ENCODE measurements around the gene PTGER1. TPM values are rescaled to one million over a fixed set of nuclear protein-coding genes. Genes with fewer than 3 reads are reported as not detected.

Gene PTGER1
- total RNA-seq, 2 experiments from 2014 or later, result 0.19 to 0.27 TPM

DNA sequence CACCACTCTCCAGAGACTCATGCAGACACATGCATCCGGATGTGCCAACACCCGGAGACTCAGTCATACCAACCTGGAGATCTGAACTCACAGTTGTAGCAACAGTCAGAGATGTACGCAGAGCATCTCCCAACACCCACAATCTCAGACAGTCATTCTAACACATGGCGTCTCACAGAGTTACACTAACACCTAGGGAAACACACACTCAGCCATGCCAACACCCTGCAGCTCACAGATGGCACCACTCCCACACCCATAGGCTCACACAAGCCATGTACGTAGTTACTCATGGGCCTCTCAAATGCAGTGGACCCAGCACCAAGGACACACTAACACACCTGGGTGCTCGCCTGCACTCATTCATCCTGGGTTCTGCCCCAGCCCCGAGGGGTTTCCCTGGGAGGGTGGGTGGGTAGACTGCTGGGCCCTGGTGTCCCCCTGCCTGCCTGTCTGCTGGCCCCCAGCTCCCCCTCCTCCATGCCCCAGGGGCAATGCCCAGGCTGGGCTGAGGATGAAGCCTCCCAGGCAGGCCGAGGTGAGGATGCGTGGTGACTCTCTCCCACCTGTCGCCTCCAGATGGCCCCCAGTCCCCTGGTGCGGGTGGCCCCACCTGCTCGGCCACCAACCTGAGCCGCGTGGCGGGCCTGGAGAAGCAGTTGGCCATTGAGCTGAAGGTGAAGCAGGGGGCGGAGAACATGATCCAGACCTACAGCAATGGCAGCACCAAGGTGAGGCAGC lies 32.1 kb downstream of the PTGER1 start:
- no peak for DNase-seq
- peaks cover 55% of the 10 kb centered on the region for H3K36me3 Mint-ChIP-seq (ENCODE audit: low read depth)
- ChIA-PET CTCF (interaction anchor here (0.8 kb wide), 1 partner anchor 23 kb away, joined by 3 read pairs; no protein-coding TSS in a partner anchor), POLR2A (no interaction called here)
- no peak overlapping the region for H3K27ac Mint-ChIP-seq
- H3K27me3 Mint-ChIP-seq, result no peaks in the 10 kb centered on the region
- H3K4me3 Mint-ChIP-seq, result no peak overlapping the region
- H3K9me3 Mint-ChIP-seq, result no peaks in the 10 kb centered on the region
- H3K4me1 Mint-ChIP-seq, result peaks cover 33% of the 10 kb centered on the region

DNA sequence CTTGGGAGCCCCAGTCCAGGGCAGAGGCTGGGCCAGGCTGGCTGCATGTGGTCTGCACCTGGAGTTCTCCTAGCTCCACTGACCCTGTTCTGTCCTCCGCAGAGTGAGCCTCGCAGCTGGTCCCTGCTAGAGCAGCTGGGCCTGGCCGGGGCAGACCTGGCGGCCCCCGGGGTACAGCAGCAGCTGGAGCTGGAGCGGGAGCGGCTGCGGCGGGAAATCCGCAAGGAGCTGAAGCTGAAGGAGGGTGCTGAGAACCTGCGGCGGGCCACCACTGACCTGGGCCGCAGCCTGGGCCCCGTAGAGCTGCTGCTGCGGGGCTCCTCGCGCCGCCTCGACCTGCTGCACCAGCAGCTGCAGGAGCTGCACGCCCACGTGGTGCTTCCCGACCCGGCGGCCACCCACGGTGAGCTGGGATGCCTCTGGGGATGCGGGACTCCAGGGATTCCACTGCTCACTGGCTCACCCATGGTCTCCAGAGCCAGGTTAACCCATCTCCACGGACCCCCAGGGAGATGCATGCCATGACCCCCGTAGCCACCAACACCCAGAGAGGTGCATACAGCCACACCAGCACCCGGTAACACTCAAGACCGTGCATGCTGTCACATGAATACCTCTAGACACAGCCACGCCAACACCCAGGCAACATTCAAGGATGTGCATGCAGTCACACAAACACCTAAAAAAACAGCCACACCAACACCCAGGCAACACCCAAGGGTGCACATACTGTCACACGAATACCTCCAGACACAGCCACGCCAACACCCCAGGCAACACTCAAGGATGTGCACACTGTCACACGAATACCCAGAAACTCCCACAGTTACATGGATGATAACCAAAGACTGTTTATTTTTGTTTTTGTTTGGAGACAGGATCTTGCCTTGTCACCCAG lies 33.9 kb downstream of the PTGER1 start:
- ChIA-PET CTCF (interaction anchor here (0.8 to 1.4 kb wide), 3 partner anchors 17 to 45 kb away, joined by 3 to 4 read pairs (median 4); no protein-coding TSS in a partner anchor), POLR2A (no interaction called here)
- Mint-ChIP-seq H3K27me3 (no peaks in the 10 kb centered on the region), H3K4me1 (peaks cover 41% of the 10 kb centered on the region), H3K4me3 (peak overlapping the region; percentile 92), H3K27ac (peak overlapping the region; percentile 79), H3K9me3 (no peaks in the 10 kb centered on the region), H3K36me3 (ENCODE audit: low read depth) (peaks cover 45% of the 10 kb centered on the region)
- no peak for DNase-seq

DNA sequence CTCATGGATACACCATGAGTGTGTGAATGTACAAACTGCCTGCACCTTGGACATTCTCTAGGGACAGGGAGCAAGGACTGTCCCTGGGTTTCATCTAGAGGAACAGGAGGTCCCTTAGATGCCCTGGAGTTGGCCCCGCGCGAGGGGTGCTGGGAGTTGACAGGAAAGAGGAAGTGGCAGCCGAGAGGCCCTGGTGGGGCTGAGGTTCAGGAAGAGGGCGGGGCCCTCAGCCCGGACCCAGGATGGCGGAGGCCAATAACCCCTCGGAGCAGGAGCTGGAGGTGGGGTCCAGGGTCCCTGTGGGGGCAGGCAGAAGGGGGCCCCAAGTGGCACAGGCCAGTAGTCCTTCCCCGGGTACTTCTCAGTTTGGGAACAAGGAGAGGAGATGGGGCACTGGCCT lies 35.1 kb downstream of the PTGER1 start:
- peak overlapping the region; percentile 92 for H3K4me3 Mint-ChIP-seq
- peaks cover 44% of the 10 kb centered on the region for H3K4me1 Mint-ChIP-seq
- DNase-seq, result peak; percentile 87
- H3K27ac Mint-ChIP-seq, result peak overlapping the region; percentile 80
- ChIA-PET POLR2A (no interaction called here), CTCF (interaction anchor here (1.4 kb wide), 1 partner anchor 16 kb away, joined by 3 read pairs; no protein-coding TSS in a partner anchor)
- H3K36me3 Mint-ChIP-seq (ENCODE audit: low read depth), result peaks cover 40% of the 10 kb centered on the region
- no peaks in the 10 kb centered on the region for H3K9me3 Mint-ChIP-seq
- H3K27me3 Mint-ChIP-seq, result no peaks in the 10 kb centered on the region

DNA sequence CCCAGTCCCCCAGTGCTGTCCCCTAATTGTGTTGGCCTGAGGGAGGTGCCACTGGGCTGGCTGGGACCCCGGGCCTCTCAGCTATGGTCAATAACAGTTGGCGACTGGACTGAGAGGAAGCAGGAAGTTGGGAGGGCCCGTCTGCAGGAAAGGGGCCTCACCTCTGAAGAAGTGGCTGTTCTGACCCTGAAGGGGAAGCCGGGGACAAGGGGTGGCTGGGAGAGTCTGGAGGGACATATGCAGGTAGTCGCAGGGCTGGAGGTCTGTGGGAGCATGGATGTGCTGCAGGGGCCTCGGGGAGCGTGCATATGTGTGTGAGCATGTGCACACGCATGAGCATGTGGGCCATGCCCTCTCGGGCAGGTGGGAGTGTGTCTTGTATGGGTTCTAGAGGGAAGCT lies 36.1 kb downstream of the PTGER1 start:
- DNase-seq, result no peak
- ChIA-PET CTCF (interaction anchor here (0.6 to 2.4 kb wide), 6 partner anchors 32 to 530 kb away, joined by 3 to 7 read pairs (median 4); partner anchors contain the start of gene ASF1B), POLR2A (no interaction called here)
- H3K27ac Mint-ChIP-seq, result peak overlapping the region; percentile 19
- H3K4me1 Mint-ChIP-seq, result peaks cover 53% of the 10 kb centered on the region
- H3K4me3 Mint-ChIP-seq, result peak overlapping the region; percentile 25
- H3K9me3 Mint-ChIP-seq, result no peaks in the 10 kb centered on the region
- peaks cover 33% of the 10 kb centered on the region for H3K36me3 Mint-ChIP-seq (ENCODE audit: low read depth)
- no peaks in the 10 kb centered on the region for H3K27me3 Mint-ChIP-seq

DNA sequence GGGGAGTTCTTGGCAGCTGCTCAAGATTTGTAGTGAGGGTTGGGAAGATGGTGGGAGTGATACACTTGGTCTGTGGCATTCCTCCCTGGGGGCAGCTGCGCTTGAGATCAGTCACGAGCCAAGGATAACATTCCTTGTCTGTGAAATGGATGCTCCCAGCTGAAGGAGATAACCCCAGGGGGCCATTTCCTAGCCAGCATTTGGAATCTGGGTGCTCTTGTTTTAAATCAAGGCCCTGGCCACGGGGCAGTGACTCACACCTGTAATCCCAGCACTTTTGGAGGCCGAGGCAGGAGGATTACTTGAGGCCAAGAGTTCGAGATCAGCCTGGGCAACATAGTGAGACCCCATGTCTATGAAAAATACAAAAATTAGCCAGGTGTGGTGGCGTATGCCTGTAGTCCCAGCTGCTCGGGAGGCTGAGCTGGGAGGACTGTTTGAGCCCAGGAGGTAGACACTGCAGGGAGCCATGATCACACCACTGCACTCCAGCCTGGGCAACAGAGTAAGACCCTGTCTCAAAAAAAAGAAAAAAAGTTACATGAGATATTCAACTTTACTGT lies 37.5 kb downstream of the PTGER1 start:
- Mint-ChIP-seq H3K27me3 (no peaks in the 10 kb centered on the region), H3K36me3 (ENCODE audit: low read depth) (peaks cover 21% of the 10 kb centered on the region), H3K4me1 (peaks cover 54% of the 10 kb centered on the region), H3K27ac (no peak overlapping the region), H3K9me3 (no peaks in the 10 kb centered on the region), H3K4me3 (no peak overlapping the region)
- CTCF ChIA-PET, result interaction anchor here (0.6 to 2.4 kb wide), 5 partner anchors 9 to 301 kb away, joined by 3 to 7 read pairs (median 4); partner anchors contain the start of gene ASF1B
- POLR2A ChIA-PET, result no interaction called here
- no peak for DNase-seq

DNA sequence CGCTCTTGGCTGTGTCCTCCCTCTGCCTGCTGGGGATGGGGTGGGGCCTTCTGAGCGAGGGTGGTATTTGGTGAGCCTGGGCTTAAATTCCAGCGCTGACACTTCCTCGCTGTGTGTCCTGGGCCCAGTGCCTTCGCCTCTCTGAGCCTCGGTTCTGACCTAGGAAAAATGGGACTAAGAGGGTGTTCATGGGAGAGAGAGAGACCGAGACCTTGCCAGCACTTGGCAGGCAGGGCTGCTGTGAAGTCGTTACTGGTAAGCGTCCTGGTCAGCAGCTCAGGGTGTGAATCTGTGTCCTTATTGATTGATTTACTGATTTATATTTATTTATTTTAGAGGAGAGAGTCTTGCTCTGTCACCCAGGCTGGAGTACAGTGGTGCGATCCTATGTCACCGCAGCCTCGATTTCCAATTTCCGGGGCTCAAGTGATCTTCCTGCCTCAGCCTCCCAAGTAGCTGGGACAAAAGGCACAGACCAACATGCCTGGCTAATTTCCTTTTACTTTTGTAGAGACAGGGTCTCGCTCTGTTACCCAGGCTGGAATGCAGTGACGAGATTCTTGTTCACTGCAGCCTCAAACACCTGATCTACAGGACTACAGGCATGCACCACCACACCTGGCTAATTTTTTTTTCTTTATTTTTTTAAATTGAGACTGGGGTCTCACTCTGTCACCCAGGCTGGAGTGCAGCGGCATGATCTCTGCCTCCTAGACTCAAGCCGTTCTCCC lies 39.7 kb downstream of the PTGER1 start:
- ChIA-PET CTCF (interaction anchor here (0.6 to 1.7 kb wide), 5 partner anchors 37 to 363 kb away, joined by 3 to 6 read pairs (median 3); partner anchors contain the start of genes ASF1B and MISP3), POLR2A (interaction anchor here (0.6 kb wide), 1 partner anchor 97 kb away, joined by 4 read pairs; no protein-coding TSS in a partner anchor)
- Mint-ChIP-seq H3K27ac (peak overlapping the region; percentile 78), H3K27me3 (peaks cover 4% of the 10 kb centered on the region), H3K36me3 (ENCODE audit: low read depth) (peaks cover 10% of the 10 kb centered on the region), H3K9me3 (no peaks in the 10 kb centered on the region), H3K4me3 (peak overlapping the region; percentile 69), H3K4me1 (peaks cover 58% of the 10 kb centered on the region)
- DNase-seq, result no peak

DNA sequence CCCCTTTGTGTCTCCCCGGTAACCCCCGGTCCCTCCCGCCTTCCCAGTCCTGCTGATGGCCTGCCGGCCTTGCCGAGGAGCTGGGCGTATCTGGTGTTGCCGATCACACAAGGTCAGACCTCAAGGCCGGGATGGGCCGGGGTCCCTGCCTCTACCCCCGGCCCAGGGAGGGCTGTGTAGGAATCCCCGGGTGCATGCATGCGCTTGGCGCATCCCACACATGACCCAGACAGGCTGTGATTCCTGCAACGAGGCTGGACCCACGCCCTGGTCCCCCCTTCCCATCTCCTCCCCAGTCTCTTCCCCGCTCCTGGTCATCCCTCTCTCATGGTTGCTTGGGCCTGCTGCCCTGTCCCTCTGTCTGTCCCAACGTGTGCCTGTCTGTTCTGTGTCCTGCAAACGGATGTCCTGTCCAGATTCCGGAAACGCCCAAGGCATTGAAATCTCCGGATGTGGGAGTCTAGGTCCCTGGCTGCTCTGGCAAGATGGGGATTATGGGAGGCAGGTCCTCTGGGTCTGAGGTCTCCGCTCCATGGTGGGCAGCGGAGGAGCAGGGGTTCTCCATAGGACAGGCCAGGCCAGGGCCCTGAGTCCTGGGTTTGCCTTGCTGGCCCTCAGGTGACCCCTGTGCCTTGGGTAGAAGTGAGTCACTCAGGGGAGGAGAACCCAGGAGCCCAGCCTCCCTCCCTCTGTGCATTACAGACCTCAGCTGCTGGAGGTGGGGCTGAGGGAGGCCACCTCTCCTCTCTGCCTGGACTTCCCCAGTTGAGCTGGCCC lies 40.4 kb downstream of the PTGER1 start:
- no peaks in the 10 kb centered on the region for H3K9me3 Mint-ChIP-seq
- CTCF ChIA-PET, result interaction anchor here (1.6 to 1.7 kb wide), 2 partner anchors 37 to 298 kb away, joined by 3 to 6 read pairs; partner anchors contain the start of gene ASF1B
- peaks cover 52% of the 10 kb centered on the region for H3K4me1 Mint-ChIP-seq
- peak; percentile 25 for DNase-seq
- peak overlapping the region; percentile 69 for H3K4me3 Mint-ChIP-seq
- H3K36me3 Mint-ChIP-seq (ENCODE audit: low read depth), result peaks cover 4% of the 10 kb centered on the region
- peak overlapping the region; percentile 78 for H3K27ac Mint-ChIP-seq
- peaks cover 5% of the 10 kb centered on the region for H3K27me3 Mint-ChIP-seq
- POLR2A ChIA-PET, result interaction anchor here (0.6 kb wide), 1 partner anchor 96 kb away, joined by 4 read pairs; no protein-coding TSS in a partner anchor

DNA sequence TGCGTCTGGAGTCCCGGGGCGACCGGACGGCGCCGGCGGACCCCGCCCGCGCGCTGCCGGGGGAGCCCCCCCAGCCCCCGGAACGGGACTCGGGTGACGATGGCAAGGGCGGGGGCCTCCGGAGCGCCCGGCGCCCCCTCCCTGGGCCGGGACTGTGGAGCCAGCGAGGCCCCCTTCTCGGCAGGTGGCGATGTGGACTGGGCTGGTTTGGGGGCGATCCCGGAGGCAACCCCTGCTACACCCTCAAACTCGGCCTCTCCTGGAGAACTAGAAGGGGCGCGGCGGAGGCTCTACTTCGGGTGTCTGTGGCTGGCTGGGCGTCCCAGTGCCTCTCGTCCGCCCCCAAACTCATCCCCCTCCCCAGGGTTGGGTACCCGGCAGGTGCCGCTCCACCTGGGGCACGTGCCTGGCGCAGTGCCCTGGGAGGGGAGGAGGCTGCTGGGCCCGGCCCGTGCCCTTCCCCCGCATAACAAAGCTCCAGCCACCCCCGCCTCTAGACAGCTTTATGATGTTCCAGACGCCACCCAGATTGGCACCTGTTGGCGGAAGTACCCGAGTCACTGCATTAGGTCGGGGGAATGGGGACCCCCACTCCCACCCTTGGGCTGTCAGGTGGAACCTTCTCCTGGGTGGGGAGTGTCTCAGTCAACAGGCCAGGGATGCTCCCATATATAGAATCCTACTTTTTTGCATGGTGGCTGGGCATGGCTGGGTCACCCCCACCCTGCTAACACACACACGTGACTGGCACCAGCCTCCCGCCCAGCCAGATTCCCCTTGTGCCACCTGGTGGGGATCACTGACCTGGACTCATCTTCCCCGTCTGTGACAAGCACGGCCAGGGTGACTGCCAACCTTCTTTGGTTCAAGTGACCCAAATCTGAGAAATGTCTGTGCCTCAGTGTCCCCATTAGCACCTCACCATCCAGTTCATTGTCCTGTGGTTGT lies 41.3 kb downstream of the PTGER1 start:
- H3K36me3 Mint-ChIP-seq (ENCODE audit: low read depth), result peaks cover 2% of the 10 kb centered on the region
- H3K4me1 Mint-ChIP-seq, result peaks cover 45% of the 10 kb centered on the region
- peak overlapping the region; percentile 69 for H3K4me3 Mint-ChIP-seq
- ChIA-PET CTCF (interaction anchor here (0.6 to 1.6 kb wide), 3 partner anchors 38 to 46 kb away, joined by 3 read pairs; no protein-coding TSS in a partner anchor), POLR2A (no interaction called here)
- peak; percentile 30 for DNase-seq
- peaks cover 5% of the 10 kb centered on the region for H3K27me3 Mint-ChIP-seq
- H3K9me3 Mint-ChIP-seq, result no peaks in the 10 kb centered on the region
- peak overlapping the region; percentile 78 for H3K27ac Mint-ChIP-seq

DNA sequence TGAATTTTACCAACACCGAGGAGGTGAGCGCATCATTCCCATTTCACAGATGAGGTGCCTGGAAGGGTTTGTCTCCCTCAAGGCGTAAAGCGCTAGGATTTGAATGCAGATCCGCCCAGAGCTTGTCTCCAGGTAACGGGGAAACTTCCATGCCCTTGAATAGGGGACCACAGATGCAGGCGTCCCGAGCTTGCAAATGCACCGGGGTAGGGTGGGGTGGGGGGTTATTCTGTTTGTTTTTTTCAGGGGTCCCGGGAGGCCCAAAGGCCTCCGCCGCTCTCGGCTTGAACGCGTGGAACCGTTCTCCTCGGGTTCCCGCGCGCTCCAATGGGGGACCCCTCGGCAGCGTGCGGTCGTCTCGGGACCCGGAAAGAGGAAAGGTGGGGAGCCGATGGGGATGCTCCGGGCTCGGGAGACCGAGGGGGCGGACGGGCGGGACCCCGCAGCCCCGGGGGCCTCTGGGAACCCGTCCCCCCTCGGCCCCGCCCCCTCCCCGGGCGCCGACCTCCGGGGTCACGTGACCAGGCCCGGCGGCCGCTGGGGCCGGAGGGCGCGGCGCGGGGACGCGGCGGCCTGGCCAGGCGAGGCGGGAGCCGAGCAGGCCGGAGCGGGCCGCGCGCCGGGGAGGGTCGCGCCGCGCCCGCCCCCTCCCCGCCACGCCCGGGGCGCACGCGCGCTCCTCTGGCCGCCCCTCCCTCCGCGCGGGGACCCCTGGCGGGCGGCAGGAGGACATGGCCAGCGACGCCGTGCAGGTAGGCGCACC lies 42.2 kb downstream of the PTGER1 start, which contains the start of gene PKN1:
Gene PKN1 (plus strand): TSS at position 516 of the 763 bp plus-strand sequence. CDS start 216 bp downstream, at position 732.
- peak within 1 kb of the TSS; percentile 71 for H3K4me3 Mint-ChIP-seq

DNA sequence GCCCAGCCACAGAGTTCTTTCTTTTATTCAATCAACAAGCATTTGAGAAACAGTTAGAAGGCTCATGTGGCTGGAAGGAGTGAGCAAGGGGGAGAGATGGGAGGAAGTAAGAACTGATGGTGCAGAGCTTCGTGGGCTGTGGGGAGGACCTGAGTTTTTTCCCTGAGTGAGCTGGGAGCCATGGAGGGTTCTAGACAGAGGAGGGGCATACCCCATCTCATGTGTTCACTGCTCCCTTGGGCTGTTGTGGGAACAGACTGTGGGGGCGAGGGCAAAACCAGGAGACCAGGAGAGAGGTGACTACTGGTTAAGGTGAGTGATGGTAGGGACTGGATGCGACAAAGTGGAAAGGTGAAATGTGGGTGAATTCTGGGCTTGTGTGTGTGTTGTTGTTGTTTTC lies 44.4 kb downstream of the PTGER1 start:
- Mint-ChIP-seq H3K4me3 (no peak overlapping the region), H3K27me3 (peaks cover 8% of the 10 kb centered on the region), H3K36me3 (ENCODE audit: low read depth) (peaks cover 2% of the 10 kb centered on the region), H3K4me1 (peaks cover 34% of the 10 kb centered on the region), H3K9me3 (no peaks in the 10 kb centered on the region), H3K27ac (peak overlapping the region; percentile 0)
- ChIA-PET POLR2A (no interaction called here), CTCF (interaction anchor here (1.2 to 4.6 kb wide), 4 partner anchors 7 to 49 kb away, joined by 3 to 16 read pairs (median 8); no protein-coding TSS in a partner anchor)
- no peak for DNase-seq

More for the DNA sequence above, 42.2 kb downstream of the PTGER1 start, which contains the start of gene PKN1:
- peak within 1 kb of the TSS; percentile 90 for H3K27ac Mint-ChIP-seq
- no peaks in the 10 kb centered on the region for H3K9me3 Mint-ChIP-seq
- H3K36me3 Mint-ChIP-seq (ENCODE audit: low read depth), result peaks cover 2% of the 10 kb centered on the region
- H3K4me1 Mint-ChIP-seq, result peaks cover 41% of the 10 kb centered on the region
- ChIA-PET CTCF (interaction anchor here (0.9 to 4.6 kb wide), 10 partner anchors 9 to 296 kb away, joined by 3 to 16 read pairs (median 3); partner anchors contain the start of gene ASF1B), POLR2A (interaction anchor here (0.5 kb wide), 1 partner anchor 15 kb away, joined by 3 read pairs; no protein-coding TSS in a partner anchor)
- peak; percentile 48 for DNase-seq
- H3K27me3 Mint-ChIP-seq, result peaks cover 5% of the 10 kb centered on the region

Measured in activated CD4-positive, alpha-beta T cell treated with anti-CD3 and anti-CD28 coated beads, Interleukin-2, amount 10 ng/mL, durations not matched to agents 7 days and 5 days (primary cell).